Stimulated activated CD4-positive, alpha-beta T cell treated with anti-CD3 and anti-CD28 coated beads, TNF-alpha, amount 100 ng/mL, for 1 hour (primary cell): ENCODE results near the gene ANKRD23.
"Not testable (repeated sequence)": the region's sequence is repeated elsewhere in the genome, so short reads cannot be mapped to it uniquely, and the experiment has no call there.

Source experiments
- DNase-seq, 3 donors: peaks; one replicate each; pipeline ENCODE4 v3.0.0-alpha.2; 2020; ENCODE audit warnings: low read depth in 3 of 3, low spot score in 1 of 3

The ANKRD23 gene

DNA sequence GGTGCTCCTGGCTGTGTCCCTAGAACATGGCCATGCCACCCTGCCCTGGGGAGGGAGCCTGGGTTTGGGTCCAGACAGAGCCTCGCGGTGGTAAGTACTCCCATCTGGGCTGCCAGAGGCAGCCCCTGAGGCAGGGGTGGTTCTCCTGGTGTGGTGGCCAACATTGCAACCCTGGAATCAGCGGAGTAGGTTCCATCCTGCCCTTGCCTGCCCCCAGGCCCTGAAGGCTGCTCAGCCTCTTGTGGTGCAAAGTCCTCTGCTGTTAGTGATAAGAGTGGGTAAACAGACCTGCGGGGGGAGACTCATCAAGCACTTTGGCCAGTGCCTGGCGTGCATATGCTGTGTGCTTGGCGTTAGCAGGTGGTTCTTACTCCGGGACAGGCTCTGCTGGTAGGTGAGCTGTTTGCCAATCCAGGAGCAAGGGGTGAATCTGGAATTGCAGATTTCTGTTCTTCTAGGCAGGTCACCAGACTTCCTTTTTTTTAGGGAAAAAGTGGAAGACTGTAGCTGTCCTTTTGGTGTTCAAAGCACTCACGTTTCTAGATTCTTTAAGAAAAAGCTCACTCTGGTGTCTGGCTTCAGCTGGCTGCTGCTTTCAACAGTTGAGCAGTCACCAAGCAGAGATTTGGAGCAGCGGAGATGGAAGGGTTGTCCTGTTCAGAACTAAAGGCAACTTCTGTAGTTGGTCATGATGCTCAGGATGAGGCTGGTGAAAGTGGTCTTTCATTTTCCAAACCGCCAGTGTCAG, 24.5 kb downstream of the ANKRD23 start:
- DNase-seq = no peak

DNA sequence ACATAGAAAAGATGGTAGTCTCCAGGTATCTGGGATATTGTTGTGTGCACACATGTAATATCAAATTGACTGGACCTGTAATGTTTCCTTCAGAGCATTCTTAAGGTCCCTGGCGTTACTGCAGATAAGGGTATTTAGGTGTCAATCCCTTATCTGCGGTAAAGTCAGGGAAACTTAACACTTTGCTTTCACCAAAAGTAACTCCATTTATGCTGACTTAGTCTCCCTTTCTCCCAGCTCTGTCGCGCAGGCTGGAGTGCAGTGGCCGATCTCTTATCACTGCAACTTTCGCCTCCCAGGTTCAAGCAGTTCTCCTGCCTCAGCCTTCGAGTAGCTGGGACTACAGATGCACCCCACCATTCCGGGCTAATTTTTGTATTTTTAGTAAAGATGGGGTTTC, 25.9 kb downstream of the ANKRD23 start:
- DNase-seq = no peak

DNA sequence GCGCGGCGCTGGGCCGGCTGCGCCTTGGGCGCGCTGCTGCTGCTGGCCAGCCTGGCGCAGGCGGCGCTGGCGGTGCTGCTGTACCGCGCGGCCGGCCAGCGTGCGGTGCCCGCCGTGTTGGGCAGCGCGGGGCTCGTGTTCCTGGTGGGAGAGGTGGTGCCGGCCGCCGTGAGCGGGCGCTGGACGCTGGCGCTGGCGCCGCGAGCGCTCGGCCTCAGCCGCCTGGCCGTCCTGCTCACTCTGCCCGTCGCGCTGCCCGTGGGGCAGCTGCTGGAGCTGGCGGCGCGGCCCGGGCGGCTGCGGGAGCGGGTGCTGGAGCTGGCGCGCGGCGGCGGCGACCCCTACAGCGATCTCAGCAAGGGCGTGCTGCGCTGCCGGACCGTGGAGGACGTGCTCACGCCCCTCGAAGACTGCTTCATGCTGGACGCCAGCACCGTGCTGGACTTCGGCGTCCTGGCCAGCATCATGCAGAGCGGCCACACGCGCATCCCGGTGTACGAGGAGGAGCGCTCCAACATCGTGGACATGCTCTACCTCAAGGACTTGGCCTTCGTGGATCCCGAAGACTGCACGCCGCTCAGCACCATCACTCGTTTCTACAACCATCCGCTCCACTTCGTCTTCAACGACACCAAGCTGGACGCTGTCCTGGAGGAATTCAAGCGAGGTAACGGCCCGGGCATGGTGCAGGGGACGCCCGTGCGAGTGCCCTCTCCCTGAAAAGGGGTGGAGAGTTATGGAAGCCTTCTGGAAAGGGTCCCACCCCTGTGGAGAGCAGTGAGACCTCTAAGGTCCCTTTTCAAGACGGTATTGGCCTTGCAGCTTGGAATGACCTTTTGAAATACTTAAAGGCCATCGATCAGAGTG, 26.8 kb downstream of the ANKRD23 start:
- DNase-seq = no peak

- DNase-seq = peak; percentile 91 to 95 (median 92)
Observed at GRCh38 chr2:96816127-96816835, 27.5 kb downstream of the ANKRD23 start, which contains the start of gene CNNM3. Gene CNNM3, plus strand, starts transcription at chr2:96816268. Its CDS starts 10 bp downstream, at chr2:96816278.

DNA sequence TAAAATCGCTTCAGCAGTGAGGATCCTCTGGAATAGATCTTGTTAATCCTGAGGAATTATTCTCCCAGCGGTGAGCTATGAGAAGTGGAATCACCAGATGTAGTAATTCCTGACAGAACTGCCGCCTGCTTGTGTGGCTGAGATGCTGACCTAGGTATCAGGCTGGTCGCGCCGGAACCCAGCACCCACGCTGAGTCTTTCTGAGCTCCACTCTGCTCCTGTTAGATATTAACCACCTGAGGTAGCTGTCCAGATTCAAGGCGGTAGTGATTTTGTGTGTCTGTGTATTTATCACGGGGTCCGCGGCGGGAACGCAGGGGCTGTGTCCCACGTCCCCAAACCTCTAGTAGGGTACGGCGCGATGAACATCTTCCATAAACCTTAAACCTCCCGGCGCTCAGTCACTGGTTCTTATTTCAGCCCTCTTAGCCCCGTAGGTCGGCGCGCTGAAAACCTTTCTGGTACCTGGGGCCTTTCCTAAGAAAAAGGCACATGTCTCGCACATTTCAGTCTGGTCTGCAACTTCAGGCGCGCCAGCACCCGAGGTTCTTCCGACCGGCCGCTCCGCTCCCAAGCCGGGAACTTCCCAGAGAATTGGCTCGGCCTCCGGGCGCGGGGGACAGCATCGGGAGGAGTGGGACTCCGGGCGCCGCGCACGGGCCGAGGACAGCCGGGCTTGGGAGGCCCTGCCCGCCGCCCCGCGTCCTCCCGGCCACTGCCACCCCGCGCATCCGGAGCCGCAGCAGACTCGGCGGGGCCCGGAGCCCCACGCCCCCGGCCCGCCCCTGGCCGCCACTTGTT, 28.3 kb downstream of the ANKRD23 start:
- no peak for DNase-seq

- DNase-seq = no peak
Observed at GRCh38 chr2:96813656-96814055, 30.2 kb downstream of the ANKRD23 start.

GRCh38 chr2:96811917-96812316, 31.9 kb downstream of the ANKRD23 start:
- no peak for DNase-seq

- DNase-seq = no peak
Observed at GRCh38 chr2:96810783-96811192, 33.0 kb downstream of the ANKRD23 start.

DNA sequence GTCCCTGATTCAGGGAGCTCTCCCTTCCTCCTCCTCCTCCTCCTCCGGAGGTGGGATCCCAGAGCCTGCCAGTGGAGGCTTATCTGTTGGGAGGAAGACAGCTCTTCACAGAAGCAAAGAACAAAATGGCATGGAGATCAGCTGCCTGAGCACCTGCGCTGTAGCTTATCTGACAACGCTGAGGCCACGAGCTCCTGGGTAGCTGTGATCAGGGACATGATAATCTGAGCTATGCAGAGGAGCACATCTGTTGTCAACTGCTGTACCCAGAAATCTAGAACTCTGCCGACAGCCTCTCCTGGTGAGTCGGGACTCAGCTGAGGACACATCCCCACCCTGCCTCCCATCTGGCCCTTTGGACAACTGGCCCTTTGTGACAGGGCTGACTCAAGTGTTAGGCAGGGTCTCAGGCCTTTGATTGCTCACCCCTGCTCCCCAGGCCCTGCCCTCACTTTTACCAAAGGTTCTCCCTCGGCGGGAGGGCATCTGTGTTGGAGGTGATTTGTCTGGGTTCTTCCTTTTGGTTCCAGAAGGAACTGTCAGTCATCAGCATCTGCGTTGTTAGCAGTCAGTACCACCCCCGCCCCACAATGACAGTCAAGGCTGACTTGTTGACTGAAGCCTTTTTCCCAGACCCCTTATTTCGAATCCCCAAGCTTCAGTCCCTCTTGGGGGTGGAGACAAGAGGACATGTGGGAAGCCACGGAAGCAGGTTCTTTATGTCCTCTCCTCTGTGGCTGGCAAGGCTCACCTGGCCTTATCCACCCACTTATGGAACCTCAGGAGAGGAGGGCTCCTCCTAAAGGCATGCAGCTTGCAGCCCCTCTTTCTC, 33.7 kb downstream of the ANKRD23 start:
- no peak for DNase-seq

- no peak for DNase-seq
Observed at GRCh38 chr2:96809216-96809882, 34.5 kb downstream of the ANKRD23 start.

DNA sequence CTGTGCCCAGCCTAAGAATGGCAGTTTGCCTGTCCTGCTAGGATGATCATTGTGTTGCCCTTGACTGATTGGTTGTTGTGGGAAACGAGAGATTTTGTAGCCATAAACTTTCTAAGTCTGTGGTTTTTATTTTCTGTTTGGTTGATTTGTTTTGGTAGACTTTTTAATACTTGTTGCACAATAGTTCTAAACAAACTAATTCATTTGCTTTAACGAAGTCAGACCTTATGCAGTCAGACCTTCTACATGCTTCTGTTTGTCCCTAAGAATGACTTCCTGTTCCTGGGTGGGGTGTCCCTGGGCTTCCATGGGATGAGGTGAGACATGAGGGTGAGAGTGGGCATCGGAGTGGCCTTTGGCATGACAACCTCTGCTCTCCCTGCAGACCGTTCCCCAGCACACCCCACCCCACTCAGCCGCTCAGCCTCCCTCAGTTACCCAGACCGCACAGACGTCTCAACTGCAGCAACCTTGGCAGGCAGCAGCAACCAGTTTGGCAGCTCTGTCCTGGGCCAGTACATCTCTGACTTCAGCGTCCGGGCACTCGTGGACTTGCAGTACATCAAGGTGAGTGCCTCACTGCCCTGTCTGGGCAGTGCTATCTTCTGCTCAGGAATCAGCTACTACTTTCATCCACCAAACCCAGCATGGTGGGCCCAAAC, 35.5 kb downstream of the ANKRD23 start:
- DNase-seq = no peak

GRCh38 chr2:96807127-96807471, 36.7 kb downstream of the ANKRD23 start:
- DNase-seq = no peak

DNA sequence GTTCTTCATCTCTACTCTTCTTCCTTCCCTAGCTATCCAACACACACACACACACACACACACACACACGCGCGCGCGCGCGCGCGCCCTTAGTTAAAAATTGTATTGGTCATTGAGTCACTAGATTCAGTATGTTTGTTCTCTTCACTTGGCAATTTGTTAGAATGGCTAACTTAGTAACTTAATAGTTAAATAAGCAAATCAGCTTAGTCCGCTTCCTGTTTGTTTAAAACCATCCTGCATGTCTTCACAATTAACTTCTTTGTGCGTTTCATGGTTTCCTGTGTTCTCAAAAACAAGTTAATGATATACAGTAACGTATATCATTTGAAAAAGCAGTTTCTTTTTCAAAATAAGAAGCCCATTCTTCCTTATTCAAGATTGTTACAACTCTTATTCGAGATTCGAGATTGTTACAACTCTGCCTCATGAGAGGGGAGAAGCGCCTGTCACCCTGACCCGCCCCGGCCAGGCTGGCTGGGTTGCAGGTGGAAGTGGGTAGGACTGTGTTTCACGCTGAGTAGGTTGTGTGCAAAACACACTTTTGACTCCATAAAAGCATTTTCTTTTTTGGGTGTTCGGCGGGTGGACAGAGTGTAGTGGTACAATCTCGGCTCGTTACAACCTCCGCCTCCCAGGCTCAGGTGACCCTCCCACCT, 37.2 kb downstream of the ANKRD23 start:
- DNase-seq = no peak

DNA sequence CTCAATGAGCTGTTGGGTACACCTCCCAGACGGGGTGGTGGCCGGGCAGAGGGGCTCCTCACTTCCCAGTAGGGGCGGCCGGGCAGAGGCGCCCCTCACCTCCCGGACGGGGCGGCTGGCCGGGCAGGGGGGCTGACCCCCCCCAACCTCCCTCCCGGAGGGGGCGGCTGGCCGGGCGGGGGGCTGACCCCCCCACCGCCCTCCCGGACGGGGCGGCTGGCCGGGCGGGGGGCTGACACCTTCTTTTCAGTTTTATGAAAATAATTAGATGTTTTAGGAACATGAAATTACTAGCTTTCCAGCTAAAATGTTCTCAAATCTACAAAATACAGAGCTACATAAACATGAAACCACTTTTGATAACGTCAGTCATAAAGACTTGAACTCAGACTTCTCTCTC, 37.9 kb downstream of the ANKRD23 start:
- DNase-seq = not testable (repeated sequence)

DNA sequence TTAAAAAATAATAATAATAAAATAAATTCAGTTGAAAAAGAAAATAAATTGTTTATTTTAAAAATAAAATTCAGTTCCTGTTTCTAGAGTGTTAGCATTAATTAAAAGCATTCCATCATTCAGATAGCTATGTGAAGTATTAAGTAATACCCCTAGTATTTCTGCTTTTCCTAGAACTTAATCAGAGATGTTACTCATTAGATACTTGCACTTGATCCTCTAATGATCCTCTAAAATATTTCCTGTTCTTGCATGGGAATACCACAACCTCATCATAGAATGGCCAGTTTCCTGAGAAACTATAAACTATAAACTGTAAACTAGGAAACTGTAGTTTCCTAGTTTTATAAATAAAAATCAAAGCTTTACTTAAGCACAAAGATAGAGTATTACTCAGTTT, 38.8 kb downstream of the ANKRD23 start:
- no peak for DNase-seq

GRCh38 chr2:96802721-96803120, 41.1 kb downstream of the ANKRD23 start:
- DNase-seq = no peak

- DNase-seq = peak in 1 of 3 donors; percentile 12
Observed at GRCh38 chr2:96801786-96802595, 41.8 kb downstream of the ANKRD23 start.
